GM12865 (cell line): Measurements from ENCODE around the gene ANKH.
"Not testable (repeated sequence)": the region's sequence is repeated elsewhere in the genome, so short reads cannot be mapped to it uniquely, and the experiment has no call there.

ENCODE experiments used
- DNase-seq: peaks from one replicate; pipeline ENCODE4 v3.0.0; 2010; ENCODE audit warnings: low read depth
- H3K4me3 ChIP-seq: 2 replicates; pipeline ENCODE4 v1.5.1; 2011; ENCODE audit warnings: mild to moderate bottlenecking, low read depth, low read length, control low read depth
- CTCF ChIP-seq: IDR thresholded peaks from 2 replicates; pipeline ENCODE4 v1.5.1; 2011; ENCODE audit warnings: low read length, control low read depth, low read depth, inconsistent platforms; ENCODE audit not compliant: insufficient read depth; ENCODE audit errors: missing control alignments

ANKH gene

GRCh38 chr5:14871214-14872069, at the start of gene ANKH:
Gene ANKH (minus strand): TSS chr5:14871778. CDS start chr5:14871447, 331 bp downstream.
- H3K4me3 ChIP-seq = peak within 1 kb of the TSS; percentile 75
- peak; percentile 84 for DNase-seq
- peak; percentile 51 for TF ChIP-seq CTCF

- no peak for TF ChIP-seq CTCF
- no peak for DNase-seq
These were observed 48.5 kb upstream of the ANKH start for GRCh38 chr5:14920121-14920520.

GRCh38 chr5:14919106-14919505, 47.5 kb upstream of the ANKH start:
- H3K4me3 ChIP-seq, DNase-seq: not testable (repeated sequence)

More at GRCh38 chr5:14920121-14920520, 48.5 kb upstream of the ANKH start:
- H3K4me3 ChIP-seq = no peak overlapping the region

- no peak for DNase-seq
- H3K4me3 ChIP-seq = no peak overlapping the region
- TF ChIP-seq CTCF = no peak
These were observed 46.1 kb upstream of the ANKH start for GRCh38 chr5:14917719-14918118.

GRCh38 chr5:14915291-14915952, 43.8 kb upstream of the ANKH start:
- H3K4me3 ChIP-seq = no peak overlapping the region
- no peak for TF ChIP-seq CTCF
- DNase-seq = no peak

GRCh38 chr5:14914623-14915260, 43.2 kb upstream of the ANKH start:
- no peak for TF ChIP-seq CTCF
- no peak overlapping the region for H3K4me3 ChIP-seq
- no peak for DNase-seq

GRCh38 chr5:14914193-14914592, 42.6 kb upstream of the ANKH start:
- H3K4me3 ChIP-seq = no peak overlapping the region
- no peak for TF ChIP-seq CTCF
- no peak for DNase-seq
